Glutamatergic neuron (in vitro differentiated cells): Measurements from ENCODE around the gene PEAK1. TPM values are rescaled to one million over a fixed set of nuclear protein-coding genes. Genes with fewer than 3 reads are reported as not detected.

Source experiments
- DNase-seq: peaks from one replicate; pipeline ENCODE4 v3.0.0; 2022
- H3K27ac Mint-ChIP-seq: one replicate; pipeline ENCODE4 v1.8.0; 2020; ENCODE audit warnings: mild to moderate bottlenecking, mixed read lengths, inconsistent platforms; ENCODE audit not compliant: unreplicated experiment
- H3K27me3 Mint-ChIP-seq: one replicate; pipeline ENCODE4 v1.8.0; 2020; ENCODE audit warnings: mild to moderate bottlenecking, moderate library complexity, mixed read lengths, inconsistent platforms; ENCODE audit not compliant: unreplicated experiment
- H3K36me3 Mint-ChIP-seq: one replicate; pipeline ENCODE4 v1.8.0; 2020; ENCODE audit warnings: mild to moderate bottlenecking, mixed read lengths, inconsistent platforms; ENCODE audit not compliant: unreplicated experiment
- H3K4me1 Mint-ChIP-seq: one replicate; pipeline ENCODE4 v1.8.0; 2020; ENCODE audit warnings: mild to moderate bottlenecking, low read depth, mixed read lengths, inconsistent platforms; ENCODE audit not compliant: unreplicated experiment
- H3K4me3 Mint-ChIP-seq: one replicate; pipeline ENCODE4 v1.8.0; 2020; ENCODE audit warnings: mild to moderate bottlenecking, mixed read lengths, inconsistent platforms; ENCODE audit not compliant: unreplicated experiment
- H3K9me3 Mint-ChIP-seq: one replicate; pipeline ENCODE4 v1.8.0; 2020; ENCODE audit warnings: mild to moderate bottlenecking, moderate library complexity, mixed read lengths, inconsistent platforms; ENCODE audit not compliant: unreplicated experiment
- total RNA-seq: library from RNA; stranded (reverse); fragmentation: NEBNext Ultra II Directional; extraction: Animal tissue kit (Norgen Biotek cat#: 25700); gene quantifications from one replicate; pipeline ENCODE4 v1.2.1, GENCODE V29; 2021; ENCODE audit not compliant: unreplicated experiment
- TF ChIP-seq, protein P1 (sequence below): fragments of 200-600 bp; sonication (generic); IDR thresholded peaks from one replicate; pipeline ENCODE4 v1.5.0; 2021; ENCODE audit not compliant: partially characterized antibody, unreplicated experiment

Gene PEAK1
- total RNA-seq, 1 donor from 2014 or later = 110 TPM

DNA sequence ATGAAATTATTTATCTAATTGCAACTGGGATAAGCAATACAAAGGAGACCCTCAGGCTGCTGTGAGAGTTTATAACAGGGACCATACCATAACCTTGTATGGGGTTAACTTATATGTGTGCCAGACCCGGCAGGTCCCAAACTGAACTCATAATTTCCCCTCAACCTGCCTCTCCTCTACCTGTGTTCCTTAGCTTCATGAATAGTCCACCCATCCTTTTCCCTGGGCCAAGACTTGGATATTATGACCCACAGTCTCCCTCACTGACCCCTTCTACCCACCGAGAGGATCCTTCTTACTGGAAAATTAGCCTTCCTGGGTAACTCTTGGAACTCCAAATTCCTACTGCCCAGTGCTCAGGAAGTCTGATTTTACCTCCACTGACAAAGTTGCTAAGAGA is 345.6 kb downstream of the PEAK1 start:
- no peaks in the 10 kb centered on the region for H3K9me3 Mint-ChIP-seq
- H3K4me3 Mint-ChIP-seq = no peak overlapping the region
- no peak for DNase-seq
- TF ChIP-seq, protein P1, sequence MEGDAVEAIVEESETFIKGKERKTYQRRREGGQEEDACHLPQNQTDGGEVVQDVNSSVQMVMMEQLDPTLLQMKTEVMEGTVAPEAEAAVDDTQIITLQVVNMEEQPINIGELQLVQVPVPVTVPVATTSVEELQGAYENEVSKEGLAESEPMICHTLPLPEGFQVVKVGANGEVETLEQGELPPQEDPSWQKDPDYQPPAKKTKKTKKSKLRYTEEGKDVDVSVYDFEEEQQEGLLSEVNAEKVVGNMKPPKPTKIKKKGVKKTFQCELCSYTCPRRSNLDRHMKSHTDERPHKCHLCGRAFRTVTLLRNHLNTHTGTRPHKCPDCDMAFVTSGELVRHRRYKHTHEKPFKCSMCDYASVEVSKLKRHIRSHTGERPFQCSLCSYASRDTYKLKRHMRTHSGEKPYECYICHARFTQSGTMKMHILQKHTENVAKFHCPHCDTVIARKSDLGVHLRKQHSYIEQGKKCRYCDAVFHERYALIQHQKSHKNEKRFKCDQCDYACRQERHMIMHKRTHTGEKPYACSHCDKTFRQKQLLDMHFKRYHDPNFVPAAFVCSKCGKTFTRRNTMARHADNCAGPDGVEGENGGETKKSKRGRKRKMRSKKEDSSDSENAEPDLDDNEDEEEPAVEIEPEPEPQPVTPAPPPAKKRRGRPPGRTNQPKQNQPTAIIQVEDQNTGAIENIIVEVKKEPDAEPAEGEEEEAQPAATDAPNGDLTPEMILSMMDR = no peak
- H3K27ac Mint-ChIP-seq = no peak overlapping the region
- no peaks in the 10 kb centered on the region for H3K36me3 Mint-ChIP-seq
- H3K4me1 Mint-ChIP-seq = peaks cover 9% of the 10 kb centered on the region
- H3K27me3 Mint-ChIP-seq = peaks cover 9% of the 10 kb centered on the region

DNA sequence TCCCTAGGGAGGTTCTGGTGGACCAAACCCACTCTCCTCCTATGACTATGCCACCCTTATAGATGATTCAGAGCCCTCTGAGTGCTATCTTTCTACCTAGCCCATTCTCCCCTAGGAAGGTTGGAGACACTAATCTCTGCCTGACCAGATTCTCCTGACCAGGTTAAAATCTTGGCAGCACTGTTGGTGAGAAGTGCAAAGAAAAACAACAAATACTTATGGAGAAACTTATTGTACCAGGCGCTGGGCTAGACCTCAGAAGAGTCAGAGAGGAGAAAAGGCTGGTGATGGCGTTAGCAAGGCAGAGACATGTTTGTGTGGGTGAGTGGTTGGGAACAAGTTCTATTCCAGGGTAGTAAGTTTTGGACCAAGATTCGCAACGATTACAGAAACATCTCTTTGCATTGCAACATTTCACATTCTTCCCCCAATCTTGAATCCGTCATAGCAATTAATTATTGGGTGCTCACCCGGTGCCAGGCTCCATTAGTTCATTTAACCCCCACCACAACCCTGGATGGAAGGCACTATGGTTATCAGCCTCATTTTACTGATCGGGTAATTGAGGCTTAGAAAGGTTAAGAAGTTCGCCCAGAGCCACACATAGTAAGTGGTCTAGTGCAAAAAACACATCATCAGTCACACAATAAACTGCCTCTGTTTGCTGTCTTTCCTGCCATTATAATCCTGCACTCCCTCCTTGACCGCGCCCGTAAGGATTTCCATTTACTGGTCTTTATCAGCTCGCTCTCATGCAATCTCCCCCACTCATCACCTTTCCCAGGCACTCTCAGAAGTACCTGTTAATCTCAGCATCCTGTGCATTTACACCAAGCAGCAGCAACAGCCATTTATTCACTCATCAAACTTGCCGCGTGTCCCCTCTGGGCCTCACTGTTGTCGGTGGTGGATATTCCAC is 348.3 kb downstream of the PEAK1 start:
- Mint-ChIP-seq H3K4me1 (peaks cover 19% of the 10 kb centered on the region), H3K9me3 (no peaks in the 10 kb centered on the region), H3K27me3 (peaks cover 7% of the 10 kb centered on the region), H3K4me3 (peak overlapping the region; percentile 63), H3K27ac (peak overlapping the region; percentile 16), H3K36me3 (no peaks in the 10 kb centered on the region)
- TF ChIP-seq, protein P1 = no peak
- no peak for DNase-seq

DNA sequence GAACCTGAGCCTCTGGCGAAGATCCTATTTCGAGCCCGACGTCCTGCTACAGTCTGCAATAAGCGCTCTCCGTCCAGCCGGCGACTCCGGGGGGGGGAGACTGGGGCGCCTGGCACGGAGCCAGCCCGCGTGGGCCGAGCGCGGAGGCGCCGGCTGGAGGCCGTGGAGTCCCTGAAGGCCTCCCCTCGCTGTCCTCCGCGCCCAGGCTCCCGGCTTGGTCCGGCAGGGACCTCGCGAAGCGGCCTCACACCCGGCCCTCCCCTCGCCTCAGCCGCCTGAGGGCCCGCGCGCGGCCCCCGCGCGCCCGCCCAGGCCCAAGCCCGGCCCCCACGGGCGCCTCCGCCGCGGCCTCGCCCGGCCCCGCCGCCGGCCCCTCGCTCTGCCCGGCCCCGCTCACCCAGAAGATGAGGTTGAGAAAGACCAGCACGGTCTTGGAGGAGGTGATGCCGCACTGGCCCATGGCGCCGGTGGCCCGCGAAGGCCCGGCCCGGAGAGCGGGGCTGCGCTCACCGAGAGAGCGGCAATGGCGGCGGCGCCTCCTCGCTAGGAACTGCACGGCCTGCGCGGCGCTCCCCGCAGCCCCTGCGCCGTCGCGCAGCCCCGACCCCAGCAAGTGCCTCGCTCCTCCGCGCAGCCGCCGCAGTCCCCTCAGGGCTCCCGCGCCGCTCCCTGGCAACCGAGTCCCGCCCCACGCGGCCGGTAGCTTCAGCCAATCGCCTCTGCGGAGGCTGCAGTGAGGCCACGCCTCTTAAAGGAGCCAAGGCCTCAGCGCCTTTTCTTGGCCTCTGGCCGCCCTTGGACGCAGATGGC is 349.2 kb downstream of the PEAK1 start, which contains the start of gene TSPAN3:
Gene TSPAN3 (minus strand): TSS at position 615 of the 810 bp plus-strand sequence. CDS start 155 bp downstream, at position 460.
- peak within 1 kb of the TSS; percentile 99 for H3K4me3 Mint-ChIP-seq
- peaks cover 7% of the 10 kb centered on the region for H3K27me3 Mint-ChIP-seq
- peaks cover 19% of the 10 kb centered on the region for H3K4me1 Mint-ChIP-seq
- no peaks in the 10 kb centered on the region for H3K36me3 Mint-ChIP-seq
- H3K27ac Mint-ChIP-seq = peak within 1 kb of the TSS; percentile 90
- no peaks in the 10 kb centered on the region for H3K9me3 Mint-ChIP-seq
- TF ChIP-seq, protein P1 = no peak
- peak; percentile 98 for DNase-seq

DNA sequence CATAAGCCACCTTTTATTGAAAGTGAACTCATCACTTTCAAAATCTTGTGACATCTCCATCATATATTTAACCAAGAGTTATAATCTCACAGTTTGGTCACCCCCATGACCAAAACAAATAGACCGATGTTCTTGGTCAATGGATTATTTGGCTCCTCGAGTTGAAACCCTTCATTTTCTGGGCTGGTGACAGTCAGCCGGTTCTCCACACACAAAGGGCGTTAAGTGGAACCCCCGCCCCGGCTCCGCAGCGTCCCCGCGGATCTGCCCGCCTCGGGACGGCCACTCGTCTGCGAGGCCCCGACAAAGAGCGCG is 349.8 kb downstream of the PEAK1 start:
- Mint-ChIP-seq H3K27ac (peak overlapping the region; percentile 90), H3K27me3 (peaks cover 7% of the 10 kb centered on the region), H3K4me3 (peak overlapping the region; percentile 99), H3K36me3 (no peaks in the 10 kb centered on the region), H3K4me1 (peaks cover 19% of the 10 kb centered on the region), H3K9me3 (no peaks in the 10 kb centered on the region)
- no peak for DNase-seq
- TF ChIP-seq, protein P1 = no peak
